Kidney glomerular epithelial cell (primary cell): Measurements from ENCODE around the gene BPI.
A peak's percentile ranks its signal among the peaks of the same experiment; 100 is the strongest.
"Not testable (repeated sequence)": the region's sequence is repeated elsewhere in the genome, so short reads cannot be mapped to it uniquely, and the experiment has no call there.

Experiments used
- DNase-seq: peaks from one replicate; lab custom pipeline; 2025; lab: John Stamatoyannopoulos, UW

The BPI gene

GRCh38 chr20:38336726-38337125, 32.8 kb downstream of the BPI start:
- no peak for DNase-seq

- no peak for DNase-seq
These were observed 33.7 kb downstream of the BPI start for GRCh38 chr20:38337561-38338140.

GRCh38 chr20:38338849-38339520, 35.0 kb downstream of the BPI start:
- no peak for DNase-seq

GRCh38 chr20:38339521-38339896, 35.6 kb downstream of the BPI start:
- not testable (repeated sequence) for DNase-seq

- DNase-seq: no peak
These were observed 36.0 kb downstream of the BPI start for GRCh38 chr20:38339997-38340396.

GRCh38 chr20:38340693-38341092, 36.7 kb downstream of the BPI start:
- DNase-seq: no peak

- DNase-seq: no peak
These were observed 38.3 kb downstream of the BPI start for GRCh38 chr20:38342216-38342615.

GRCh38 chr20:38342713-38343310, 38.9 kb downstream of the BPI start:
- DNase-seq: no peak

- no peak for DNase-seq
These were observed 39.6 kb downstream of the BPI start for GRCh38 chr20:38343311-38344106.

- DNase-seq: no peak
These were observed 40.2 kb downstream of the BPI start for GRCh38 chr20:38344107-38344701.

GRCh38 chr20:38345643-38346042, 41.7 kb downstream of the BPI start:
- no peak for DNase-seq

- no peak for DNase-seq
These were observed 42.3 kb downstream of the BPI start, which contains the start of gene LBP for GRCh38 chr20:38346247-38346651. Gene LBP (plus strand): TSS chr20:38346482. CDS start chr20:38346517, 35 bp downstream.

GRCh38 chr20:38346741-38347140, 42.8 kb downstream of the BPI start:
- DNase-seq: no peak

GRCh38 chr20:38349856-38350255, 45.9 kb downstream of the BPI start:
- no peak for DNase-seq

- no peak for DNase-seq
These were observed 47.2 kb downstream of the BPI start for GRCh38 chr20:38350879-38351775.

GRCh38 chr20:38353316-38353715, 49.4 kb downstream of the BPI start:
- DNase-seq: peak; percentile 19

- no peak for DNase-seq
These were observed 50.3 kb downstream of the BPI start for GRCh38 chr20:38354227-38354626.

GRCh38 chr20:38355161-38356012, 51.4 kb downstream of the BPI start:
- DNase-seq: no peak

- no peak for DNase-seq
These were observed 53.8 kb downstream of the BPI start for GRCh38 chr20:38357653-38358207.

GRCh38 chr20:38358556-38358955, 54.6 kb downstream of the BPI start:
- DNase-seq: no peak
